Measurements from ENCODE around the gene SHF.
A peak's percentile ranks its signal among the peaks of the same experiment; 100 is the strongest.

SHF gene

GRCh38 chr15:45228931-45229330 is 41.2 kb upstream of the SHF start:
- H4K20me1 ChIP-seq (ENCODE audit: insufficient read depth, low read length), result no peaks in the 10 kb centered on the region
- no peaks in the 10 kb centered on the region for H3K4me1 ChIP-seq (ENCODE audit: insufficient read depth, low read length)
- no peak overlapping the region for H3K27ac ChIP-seq (ENCODE audit: low read length)
- no peak overlapping the region for H2AFZ ChIP-seq (ENCODE audit: low read depth, low read length)
- H3K9me3 ChIP-seq (ENCODE audit: insufficient read depth, low read length, severe bottlenecking), result peaks cover 3% of the 10 kb centered on the region
- H3K4me3 ChIP-seq (ENCODE audit: low read depth in 1 of 2, low read length in 2 of 2), result no peak overlapping the region
- no peak overlapping the region for H3K9ac ChIP-seq (ENCODE audit: low read depth, low read length)
- no peaks in the 10 kb centered on the region for H3K36me3 ChIP-seq (ENCODE audit: insufficient read depth, low read length)
- TF ChIP-seq CTCF (IDR thresholded peaks at IDR 0.05; ENCODE audit: borderline replicate concordance, extremely low read depth, low read length, poor library complexity, severe bottlenecking), result no peak
- TF ChIP-seq EZH2 (IDR thresholded peaks at IDR 0.05; ENCODE audit: borderline replicate concordance, low read depth, low read length, severe bottlenecking), result no peak
- DNase-seq (no peak), ATAC-seq (ENCODE audit: insufficient read depth, low read depth) (no peak)
- H3K27me3 ChIP-seq (ENCODE audit: insufficient read depth, low read length, poor library complexity), result no peaks in the 10 kb centered on the region
- H3K4me2 ChIP-seq (ENCODE audit: insufficient read depth, low read length), result no peak overlapping the region
- H3K79me2 ChIP-seq (ENCODE audit: insufficient read depth, low read length), result no peaks in the 10 kb centered on the region

- Histone ChIP-seq H3K27me3 (ENCODE audit: insufficient read depth, low read length, poor library complexity) (peaks cover 6% of the 10 kb centered on the region), H3K27ac (ENCODE audit: low read length) (no peak overlapping the region), H3K36me3 (ENCODE audit: insufficient read depth, low read length) (no peaks in the 10 kb centered on the region), H3K9me3 (ENCODE audit: insufficient read depth, low read length, severe bottlenecking) (no peaks in the 10 kb centered on the region), H3K4me2 (ENCODE audit: insufficient read depth, low read length) (no peak overlapping the region), H3K79me2 (ENCODE audit: insufficient read depth, low read length) (no peaks in the 10 kb centered on the region), H3K4me3 (ENCODE audit: low read depth in 1 of 2, low read length in 2 of 2) (no peak overlapping the region), H3K9ac (ENCODE audit: low read depth, low read length) (no peak overlapping the region), H2AFZ (ENCODE audit: low read depth, low read length) (no peak overlapping the region), H4K20me1 (ENCODE audit: insufficient read depth, low read length) (no peaks in the 10 kb centered on the region), H3K4me1 (ENCODE audit: insufficient read depth, low read length) (no peaks in the 10 kb centered on the region)
- no peak for TF ChIP-seq EZH2 (IDR thresholded peaks at IDR 0.05; ENCODE audit: borderline replicate concordance, low read depth, low read length, severe bottlenecking)
- TF ChIP-seq CTCF (IDR thresholded peaks at IDR 0.05; ENCODE audit: borderline replicate concordance, extremely low read depth, low read length, poor library complexity, severe bottlenecking), result peak; percentile 32
- no peak for ATAC-seq (ENCODE audit: insufficient read depth, low read depth)
- DNase-seq, result peak; percentile 13
These were observed 37.9 kb upstream of the SHF start for GRCh38 chr15:45225506-45226273.

GRCh38 chr15:45224621-45225217 is 37.0 kb upstream of the SHF start:
- Histone ChIP-seq H3K79me2 (ENCODE audit: insufficient read depth, low read length) (no peaks in the 10 kb centered on the region), H3K9me3 (ENCODE audit: insufficient read depth, low read length, severe bottlenecking) (no peaks in the 10 kb centered on the region), H3K27me3 (ENCODE audit: insufficient read depth, low read length, poor library complexity) (peaks cover 6% of the 10 kb centered on the region), H3K4me1 (ENCODE audit: insufficient read depth, low read length) (no peaks in the 10 kb centered on the region), H3K27ac (ENCODE audit: low read length) (no peak overlapping the region), H3K4me2 (ENCODE audit: insufficient read depth, low read length) (no peak overlapping the region), H3K4me3 (ENCODE audit: low read depth in 1 of 2, low read length in 2 of 2) (no peak overlapping the region), H3K9ac (ENCODE audit: low read depth, low read length) (no peak overlapping the region), H2AFZ (ENCODE audit: low read depth, low read length) (no peak overlapping the region), H4K20me1 (ENCODE audit: insufficient read depth, low read length) (no peaks in the 10 kb centered on the region), H3K36me3 (ENCODE audit: insufficient read depth, low read length) (no peaks in the 10 kb centered on the region)
- TF ChIP-seq CTCF (IDR thresholded peaks at IDR 0.05; ENCODE audit: borderline replicate concordance, extremely low read depth, low read length, poor library complexity, severe bottlenecking), result no peak
- no peak for TF ChIP-seq EZH2 (IDR thresholded peaks at IDR 0.05; ENCODE audit: borderline replicate concordance, low read depth, low read length, severe bottlenecking)
- DNase-seq (no peak), ATAC-seq (ENCODE audit: insufficient read depth, low read depth) (no peak)

All from DND-41 (cell line).